Ectodermal cell (in vitro differentiated cells): ENCODE results near the gene ANKH.

Source experiments
- H3K27ac ChIP-seq: 2 replicates; pipeline ENCODE4 v1.7.0; 2013; ENCODE audit warnings: mild to moderate bottlenecking, low read depth, low read length; ENCODE audit not compliant: insufficient read depth, poor library complexity, severe bottlenecking
- H3K27me3 ChIP-seq: 2 replicates; pipeline ENCODE4 v1.7.0; 2013; ENCODE audit warnings: mild to moderate bottlenecking, low read length; ENCODE audit not compliant: insufficient read depth, control insufficient read depth, poor library complexity, severe bottlenecking
- H3K36me3 ChIP-seq: one replicate; pipeline ENCODE4 v1.7.0; 2013; ENCODE audit warnings: low read length; ENCODE audit not compliant: control insufficient read depth, insufficient read depth
- H3K4me1 ChIP-seq: one replicate; pipeline ENCODE4 v1.7.0; 2013; ENCODE audit warnings: low read length; ENCODE audit not compliant: control insufficient read depth, insufficient read depth
- H3K4me3 ChIP-seq: 2 replicates; pipeline ENCODE4 v1.7.0; 2013; ENCODE audit warnings: low read depth, low read length, control low read depth; ENCODE audit not compliant: insufficient read depth
- H3K9me3 ChIP-seq: 2 replicates; pipeline ENCODE4 v1.7.0; 2013; ENCODE audit warnings: mild to moderate bottlenecking, low read length, moderate library complexity; ENCODE audit not compliant: control insufficient read depth
- WGBS, 2 experiments: methylation state at CpG; one replicate each; pipeline ENCODE4 v1.1.7; 2013; ENCODE audit warnings: missing lambda C conversion rate in 2 of 2; 5-methylcytosine and 5-hydroxymethylcytosine counted together

The ANKH gene

DNA sequence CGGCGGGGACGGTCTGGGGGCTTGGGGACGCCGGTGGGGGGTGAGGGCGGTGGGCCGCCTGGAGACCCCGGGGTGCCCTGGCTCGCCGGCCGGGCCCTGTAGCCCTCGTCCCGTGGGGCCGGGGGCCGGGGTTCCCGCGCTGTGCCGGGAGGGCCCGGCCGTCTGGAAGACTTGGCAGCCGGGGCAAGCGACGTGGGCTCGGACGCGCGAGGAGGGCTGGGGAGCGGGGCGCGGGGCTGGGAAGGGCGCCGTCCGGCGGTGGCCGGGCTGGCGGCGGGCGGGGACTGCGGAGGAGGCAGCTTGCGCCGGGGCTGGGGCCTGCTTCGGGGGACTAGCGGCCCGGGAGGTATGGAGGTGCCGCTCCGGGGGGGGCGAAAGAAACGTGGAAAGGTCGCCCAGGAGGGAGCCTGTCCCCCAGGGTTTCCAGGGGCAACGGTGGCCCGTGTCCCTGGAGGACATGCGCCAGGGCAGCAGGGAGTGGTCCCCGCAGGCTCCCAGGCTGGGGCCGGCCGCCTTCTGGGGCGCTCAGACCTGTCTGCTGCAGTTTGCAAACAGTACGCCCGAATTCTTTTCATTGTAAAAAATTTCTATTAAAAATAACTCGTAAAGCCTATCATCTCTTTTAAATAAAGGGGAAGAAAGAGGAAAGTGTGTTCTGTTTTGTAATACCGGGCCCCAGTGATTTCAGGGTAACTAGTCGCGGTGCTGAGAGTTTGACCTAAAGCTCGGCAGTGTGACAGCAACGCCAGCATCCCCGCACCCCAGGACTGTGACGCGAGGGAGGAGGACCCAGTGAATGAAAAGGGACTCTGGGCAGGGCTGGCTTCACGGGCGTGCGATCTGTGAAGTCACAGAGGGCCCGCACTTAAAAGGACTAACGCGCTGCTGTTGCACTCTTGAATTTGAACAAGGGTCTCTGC lies 752 bp upstream of the ANKH start:
- Histone ChIP-seq H3K36me3 (no peaks in the 10 kb centered on the region), H3K9me3 (no peaks in the 10 kb centered on the region), H3K4me1 (no peaks in the 10 kb centered on the region), H3K27ac (no peak overlapping the region), H3K4me3 (peak overlapping the region; percentile 52), H3K27me3 (peaks cover 60% of the 10 kb centered on the region)
- 2% methylated on average over 70 of the region's 73 CpGs for WGBS, 2 experiments

DNA sequence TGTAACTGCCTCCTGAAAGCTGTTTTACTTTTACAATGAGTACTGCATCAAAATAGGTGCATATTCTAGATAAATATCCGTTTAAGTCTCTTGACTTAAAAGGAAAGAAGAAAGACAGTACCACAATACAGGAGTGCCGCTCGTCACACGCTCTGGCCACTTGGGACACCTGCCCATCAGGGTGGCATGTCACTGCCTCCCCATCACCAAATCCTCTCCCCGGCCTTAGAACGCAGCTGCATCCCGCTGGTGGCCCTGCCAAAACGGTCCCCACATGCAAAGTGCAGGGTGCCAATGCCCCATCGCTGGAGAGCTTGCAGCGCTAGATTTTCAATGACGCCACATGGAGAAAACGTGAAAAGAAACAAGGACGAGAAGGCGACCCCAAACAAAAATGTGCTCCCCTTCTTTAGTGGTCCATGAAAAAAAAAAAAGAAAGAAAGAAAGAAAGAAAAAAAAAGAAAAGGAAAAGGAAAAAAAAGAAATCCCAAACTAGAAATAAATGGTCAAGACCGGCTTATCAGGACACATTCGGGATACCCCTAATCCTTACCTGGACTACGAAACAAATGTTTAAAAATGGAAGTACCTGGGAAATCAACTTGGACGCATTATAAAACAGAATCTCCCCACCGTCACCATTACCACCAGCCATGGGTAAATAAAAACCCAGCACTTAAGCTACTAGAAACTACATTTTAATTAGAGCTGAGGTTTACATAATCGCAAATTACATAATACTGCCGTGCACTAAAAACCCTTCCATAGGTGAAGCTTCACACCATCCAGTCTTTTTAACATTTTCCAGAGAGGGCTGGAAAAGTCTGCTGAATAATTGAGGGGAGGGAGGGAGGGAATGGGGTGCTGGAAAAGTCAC lies 1.0 kb downstream of the ANKH start:
- Histone ChIP-seq H3K4me3 (peak overlapping the region; percentile 40), H3K27ac (no peak overlapping the region), H3K4me1 (no peaks in the 10 kb centered on the region), H3K9me3 (no peaks in the 10 kb centered on the region), H3K27me3 (peaks cover 60% of the 10 kb centered on the region), H3K36me3 (no peaks in the 10 kb centered on the region)
- WGBS, 2 experiments: 12 to 18% methylated on average over 21 of the region's 21 CpGs

DNA sequence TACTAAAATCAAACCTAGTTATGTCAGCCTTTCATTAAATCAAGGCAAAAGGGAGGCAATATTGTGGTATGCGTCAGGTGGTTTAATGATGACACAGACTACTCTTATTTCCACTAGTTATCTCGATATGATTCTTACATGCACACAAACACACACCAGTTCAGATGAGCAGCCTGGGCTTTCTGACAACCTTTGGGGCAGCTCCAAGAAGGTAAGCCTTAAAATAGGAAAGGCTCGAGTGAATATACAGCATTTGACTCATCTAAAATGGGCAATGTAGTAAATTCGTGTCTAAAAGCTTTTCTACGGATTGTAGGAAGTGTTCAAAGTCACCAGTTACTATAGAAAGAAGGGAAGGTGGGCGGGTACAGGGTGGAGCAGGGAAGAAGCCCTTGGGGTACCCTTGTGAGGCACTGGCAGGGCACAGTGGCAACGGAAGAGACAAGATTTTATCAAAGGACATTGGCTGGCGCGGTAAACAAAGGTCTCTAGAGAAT lies 1.9 kb downstream of the ANKH start:
- WGBS, 2 experiments: 71 to 79% methylated on average over 8 to 9 of the region's 9 CpGs

DNA sequence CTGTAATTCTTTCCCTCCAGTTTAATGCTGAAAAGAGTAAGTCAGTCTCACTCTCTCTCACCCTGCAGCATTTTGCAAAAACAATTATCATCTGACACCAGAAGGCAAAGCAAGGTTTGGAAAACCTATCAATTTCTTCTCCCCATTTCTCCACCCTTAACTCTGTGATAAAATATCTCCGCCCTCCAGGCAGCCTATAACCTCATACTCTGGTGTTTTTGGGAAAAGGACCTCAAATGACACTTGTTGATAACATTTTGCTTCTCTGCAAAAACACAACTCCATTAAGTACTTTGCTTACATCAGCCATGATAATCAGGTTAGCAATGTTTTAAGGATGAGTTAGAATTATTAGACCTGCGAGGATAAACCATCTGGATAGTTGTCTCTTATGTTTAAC lies 2.3 kb downstream of the ANKH start:
- 97 to 100% methylated on average over 2 of the region's 2 CpGs for WGBS, 2 experiments
- Histone ChIP-seq H3K36me3 (no peaks in the 10 kb centered on the region), H3K27me3 (peaks cover 57% of the 10 kb centered on the region), H3K4me1 (no peaks in the 10 kb centered on the region), H3K27ac (no peak overlapping the region), H3K4me3 (no peak overlapping the region), H3K9me3 (no peaks in the 10 kb centered on the region)

More for the DNA sequence above, 1.9 kb downstream of the ANKH start:
- Histone ChIP-seq H3K27ac (no peak overlapping the region), H3K27me3 (peaks cover 60% of the 10 kb centered on the region), H3K4me3 (no peak overlapping the region), H3K9me3 (no peaks in the 10 kb centered on the region), H3K4me1 (no peaks in the 10 kb centered on the region), H3K36me3 (no peaks in the 10 kb centered on the region)

DNA sequence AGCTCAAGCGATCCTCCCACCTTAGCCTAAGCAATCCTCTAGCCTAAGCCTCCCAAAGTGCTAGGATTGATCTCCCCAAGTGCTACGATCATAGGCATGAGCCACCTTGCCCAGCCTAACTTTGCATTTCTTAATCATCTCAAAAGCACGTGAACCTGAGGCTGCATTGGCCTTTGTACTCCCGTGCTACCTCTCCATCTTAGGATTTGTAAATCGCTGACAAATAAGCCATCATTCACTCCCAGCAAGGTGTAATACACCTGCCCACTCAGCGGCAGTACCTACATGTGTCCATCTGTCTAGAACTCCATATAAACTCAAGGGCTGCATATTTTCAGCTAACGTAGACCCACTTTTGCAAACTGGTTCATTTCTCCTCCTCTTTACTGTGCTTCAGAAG lies 2.8 kb downstream of the ANKH start:
- H3K4me1 ChIP-seq: no peaks in the 10 kb centered on the region
- H3K36me3 ChIP-seq: no peaks in the 10 kb centered on the region
- H3K9me3 ChIP-seq: no peaks in the 10 kb centered on the region
- 81% methylated on average over 7 of the region's 7 CpGs for WGBS, 2 experiments
- peaks cover 52% of the 10 kb centered on the region for H3K27me3 ChIP-seq
- H3K27ac ChIP-seq: no peak overlapping the region
- no peak overlapping the region for H3K4me3 ChIP-seq

DNA sequence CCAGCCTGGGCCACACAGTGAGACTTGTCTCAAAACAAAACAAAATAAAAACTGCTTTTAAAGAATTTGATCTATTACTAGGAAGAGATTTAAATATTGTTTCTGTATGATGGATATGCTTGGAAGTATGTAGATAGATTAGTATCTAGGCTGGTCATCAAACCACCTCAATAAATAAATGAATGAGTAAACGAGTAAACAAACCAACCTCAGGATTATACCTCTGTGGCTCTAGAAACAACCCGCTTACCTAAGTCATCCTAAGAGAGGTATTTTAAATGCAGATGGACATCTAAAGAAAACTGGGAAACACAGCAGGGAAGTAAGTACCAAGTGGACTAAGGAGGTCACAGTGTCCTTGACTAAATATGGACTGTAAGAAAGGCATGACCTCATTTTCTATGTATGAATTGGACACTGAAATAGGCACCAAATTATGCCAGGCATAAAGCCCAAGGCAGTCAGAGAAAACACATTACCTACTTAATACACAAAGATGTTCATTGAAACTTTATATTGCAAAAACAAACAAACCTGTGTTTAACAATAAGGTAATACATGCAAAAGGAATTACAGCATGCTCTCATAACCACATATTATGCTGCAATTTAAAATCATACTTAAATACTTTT lies 7.3 kb downstream of the ANKH start:
- Histone ChIP-seq H3K36me3 (no peaks in the 10 kb centered on the region), H3K9me3 (no peaks in the 10 kb centered on the region), H3K4me3 (no peak overlapping the region), H3K27me3 (peaks cover 10% of the 10 kb centered on the region), H3K27ac (no peak overlapping the region), H3K4me1 (no peaks in the 10 kb centered on the region)
- WGBS, 2 experiments: 83 to 90% methylated on average over 1 to 2 of the region's 2 CpGs

DNA sequence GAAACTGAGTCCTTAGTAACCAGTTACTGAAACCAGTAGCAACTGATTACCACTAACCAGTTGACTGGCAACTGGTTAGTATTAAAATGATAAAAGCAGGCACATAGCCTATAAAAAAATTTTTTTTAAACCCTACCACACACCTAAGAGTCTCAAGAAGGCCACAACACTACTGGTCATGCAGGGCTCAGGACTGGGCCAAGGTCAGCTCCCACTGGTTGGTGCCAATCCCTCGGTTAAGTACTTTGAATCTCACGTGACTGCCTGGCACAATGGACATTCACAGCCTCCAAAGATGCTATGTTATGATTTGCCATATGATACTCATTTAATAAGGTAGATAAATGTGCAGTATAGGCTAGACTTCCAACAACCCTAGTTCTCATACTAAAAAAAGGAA lies 8.5 kb downstream of the ANKH start:
- Histone ChIP-seq H3K9me3 (no peaks in the 10 kb centered on the region), H3K4me1 (no peaks in the 10 kb centered on the region), H3K36me3 (no peaks in the 10 kb centered on the region), H3K27ac (no peak overlapping the region), H3K4me3 (no peak overlapping the region), H3K27me3 (no peaks in the 10 kb centered on the region)
- 86 to 100% methylated on average over 2 of the region's 2 CpGs for WGBS, 2 experiments

DNA sequence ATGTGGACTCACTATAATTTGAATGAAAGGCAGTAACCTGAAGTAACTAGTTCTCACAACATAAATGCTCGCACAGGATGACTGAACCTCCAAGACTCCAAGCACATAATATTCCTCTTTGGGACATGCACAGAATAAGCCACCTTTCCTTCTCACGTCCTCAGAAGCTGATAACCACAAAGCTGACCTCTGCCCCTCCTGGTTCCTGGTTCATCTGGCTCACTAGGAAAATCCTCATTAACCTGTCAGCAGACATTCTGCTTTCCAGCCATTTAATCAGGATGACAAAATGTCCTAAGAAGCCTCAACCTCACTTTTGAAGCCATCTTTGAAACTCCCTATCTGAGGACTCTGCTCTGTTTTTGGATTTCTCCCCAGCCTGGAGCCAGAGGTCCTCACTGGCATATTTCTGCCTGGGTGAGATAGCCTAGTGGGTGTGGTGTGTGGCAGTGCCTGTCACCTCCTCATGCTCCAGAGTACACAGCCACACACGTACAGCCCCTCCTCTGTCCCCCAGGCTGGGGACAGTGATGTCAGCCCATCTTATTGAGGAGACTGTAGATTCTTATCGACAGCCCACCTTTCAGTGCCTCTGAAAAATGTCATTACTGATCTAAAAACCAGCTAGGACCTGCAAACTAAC lies 10.3 kb downstream of the ANKH start:
- 90 to 95% methylated on average over 4 of the region's 4 CpGs for WGBS, 2 experiments
- H3K4me3 ChIP-seq: no peak overlapping the region
- H3K36me3 ChIP-seq: no peaks in the 10 kb centered on the region
- no peak overlapping the region for H3K27ac ChIP-seq
- H3K9me3 ChIP-seq: no peaks in the 10 kb centered on the region
- no peaks in the 10 kb centered on the region for H3K27me3 ChIP-seq
- no peaks in the 10 kb centered on the region for H3K4me1 ChIP-seq

DNA sequence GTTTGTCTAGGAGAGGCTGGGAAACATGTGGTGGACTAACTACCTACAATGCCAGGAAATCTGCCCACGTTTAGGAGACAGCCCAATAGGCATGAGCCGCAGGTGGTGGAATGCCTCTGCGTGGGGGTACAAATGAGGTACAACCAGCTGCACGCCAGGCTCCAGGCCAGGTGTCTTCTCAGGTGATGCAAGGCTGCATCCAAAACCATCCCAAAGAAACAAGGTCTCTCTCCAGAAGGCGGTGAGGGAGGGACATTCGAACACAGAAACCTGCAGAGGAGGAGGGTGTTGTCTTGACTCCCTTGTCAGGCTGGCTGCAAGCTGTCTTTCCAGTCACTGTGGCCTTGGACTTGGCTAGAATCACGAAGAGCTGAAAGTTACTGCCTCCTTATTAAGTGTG lies 11.6 kb downstream of the ANKH start:
- Histone ChIP-seq H3K27me3 (no peaks in the 10 kb centered on the region), H3K9me3 (no peaks in the 10 kb centered on the region), H3K4me3 (no peak overlapping the region), H3K36me3 (no peaks in the 10 kb centered on the region), H3K27ac (no peak overlapping the region), H3K4me1 (no peaks in the 10 kb centered on the region)
- WGBS, 2 experiments: 92 to 95% methylated on average over 7 of the region's 7 CpGs
